Measurements from ENCODE around the gene EVC. TPM values are rescaled to one million over a fixed set of nuclear protein-coding genes. Genes with fewer than 3 reads are reported as not detected.
A peak's percentile ranks its signal among the peaks of the same experiment; 100 is the strongest.

Gene EVC
- total and polyA plus RNA-seq, 2 of the 4 experiments (the other 2 are of a cell fraction), result 16.8 to 18.9 TPM

GRCh38 chr4:5704276-5704675, 6.7 kb upstream of the EVC start:
- H2BK5ac ChIP-seq (ENCODE audit: low read depth, low read length, poor library complexity, severe bottlenecking), result no peak overlapping the region
- H3K79me1 ChIP-seq (ENCODE audit: low read depth in 1 of 2, low read length in 2 of 2), result peaks cover 24 to 60% of the 10 kb centered on the region in 2 experiments
- ChIA-PET CTCF (no interaction called here), POLR2A (ENCODE audit: unreplicated experiment) (no interaction called here)
- H3K4me2 ChIP-seq (ENCODE audit: low read depth, low read length), result no peak overlapping the region
- no peaks in the 10 kb centered on the region for H3K9me3 ChIP-seq (ENCODE audit: control insufficient read depth, insufficient read depth, low read length)
- no peak overlapping the region for H3K18ac ChIP-seq (ENCODE audit: low read depth, low read length)
- dilution Hi-C loops (cut with HindIII; ENCODE audit: low sequenced_read_pairs, unreplicated experiment), result no loop called here
- H4K91ac ChIP-seq (ENCODE audit: insufficient read depth, low read depth, low read length), result no peak overlapping the region
- ATAC-seq (ENCODE audit: low read depth) (no peak), DNase-seq (no peak)
- H3K36me3 ChIP-seq (ENCODE audit: control insufficient read depth, insufficient read depth, low read length), result peaks cover 15% of the 10 kb centered on the region
- no peak overlapping the region for H3K9ac ChIP-seq (ENCODE audit: low read depth, low read length)
- H3K4ac ChIP-seq (ENCODE audit: low read depth, low read length), result no peak overlapping the region
- no TSS peak for BruUV-seq (replicated peaks)
- in situ Hi-C loops (cut with MboI; ENCODE audit: low sequenced_read_pairs), result no loop called here
- intact Hi-C loops (cut with micrococcal nuclease), result no loop called here
- H4K20me1 ChIP-seq (ENCODE audit: insufficient read depth, low read length), result peaks cover 4% of the 10 kb centered on the region; the same call in 1 of the 2 replicates
- H3K14ac ChIP-seq (replicated peaks; ENCODE audit: low read depth, low read length), result no peak overlapping the region
- no peak overlapping the region for H2AK5ac ChIP-seq (ENCODE audit: low read depth, low read length)
- no peaks in the 10 kb centered on the region for H3K27me3 ChIP-seq (ENCODE audit: control insufficient read depth, insufficient read depth, low read length)
- TF ChIP-seq POLR2A (IDR thresholded peaks at IDR 0.05; ENCODE audit: low read depth, low read length) (no peak), MAFK (IDR thresholded peaks at IDR 0.05; ENCODE audit: low read depth, low read length) (no peak), CEBPB (IDR thresholded peaks at IDR 0.05; ENCODE audit: low read depth, low read length) (no peak), FOS (IDR thresholded peaks at IDR 0.05; ENCODE audit: low read depth, low read length) (no peak), ELK1 (IDR thresholded peaks at IDR 0.05; ENCODE audit: borderline replicate concordance, low read depth, low read length) (no peak), NFE2L2 (IDR thresholded peaks at IDR 0.05; ENCODE audit: low read depth, low read length) (no peak), MAZ (IDR thresholded peaks at IDR 0.05; ENCODE audit: borderline replicate concordance, low read depth, low read length) (no peak), BHLHE40 (IDR thresholded peaks at IDR 0.05; ENCODE audit: low read depth, low read length) (no peak), RCOR1 (IDR thresholded peaks at IDR 0.05; ENCODE audit: insufficient replicate concordance, low read length) (no peak), RFX5 (IDR thresholded peaks at IDR 0.05; ENCODE audit: low read depth, low read length) (no peak), CTCF (conservative IDR thresholded peaks at IDR 0.05; ENCODE audit: low read depth, low read length) (no peak), MXI1 (IDR thresholded peaks at IDR 0.05; ENCODE audit: borderline replicate concordance, low read depth, low read length) (no peak), RAD21 (IDR thresholded peaks at IDR 0.05; ENCODE audit: low read length) (no peak), SMC3 (IDR thresholded peaks at IDR 0.05; ENCODE audit: low read depth, low read length) (no peak), CHD1 (IDR thresholded peaks at IDR 0.05; ENCODE audit: low read depth, low read length) (no peak)
- TF ChIP-seq, protein P1, sequence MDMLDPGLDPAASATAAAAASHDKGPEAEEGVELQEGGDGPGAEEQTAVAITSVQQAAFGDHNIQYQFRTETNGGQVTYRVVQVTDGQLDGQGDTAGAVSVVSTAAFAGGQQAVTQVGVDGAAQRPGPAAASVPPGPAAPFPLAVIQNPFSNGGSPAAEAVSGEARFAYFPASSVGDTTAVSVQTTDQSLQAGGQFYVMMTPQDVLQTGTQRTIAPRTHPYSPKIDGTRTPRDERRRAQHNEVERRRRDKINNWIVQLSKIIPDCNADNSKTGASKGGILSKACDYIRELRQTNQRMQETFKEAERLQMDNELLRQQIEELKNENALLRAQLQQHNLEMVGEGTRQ (IDR thresholded peaks at IDR 0.05; ENCODE audit: low read depth, low read length), result no peak
- H3K56ac ChIP-seq (ENCODE audit: extremely low read depth, insufficient read depth, low read length), result no peak overlapping the region
- H2AK9ac ChIP-seq (replicated peaks; ENCODE audit: low read depth, low read length, poor library complexity), result peak overlapping the region; percentile 55
- 100% methylated on average over 3 of the region's 6 CpGs; no CpG with 5 or more reads in 1 of the 2 experiments for WGBS, 2 experiments (ENCODE audit: extremely low coverage in 2 of 2, insufficient read length in 1 of 2)
- no peak overlapping the region for H4K5ac ChIP-seq (ENCODE audit: low read depth, low read length)
- H2AFZ ChIP-seq (replicated peaks; ENCODE audit: low read length, poor library complexity), result no peak overlapping the region
- peaks cover 25% of the 10 kb centered on the region for H3K9me1 ChIP-seq (ENCODE audit: insufficient read depth, low read length)
- H2BK120ac ChIP-seq (ENCODE audit: low read depth, low read length), result no peak overlapping the region
- no peak overlapping the region for H3K4me3 ChIP-seq (ENCODE audit: insufficient read depth, low read depth, low read length)
- H2BK15ac ChIP-seq (ENCODE audit: low read depth, low read length), result no peak overlapping the region
- H4K8ac ChIP-seq (ENCODE audit: low read depth in 2 of 2, low read length in 2 of 2), result no peak overlapping the region
- no peak overlapping the region for H3K23ac ChIP-seq (ENCODE audit: low read depth, low read length)
- peaks cover 18% of the 10 kb centered on the region for H3K4me1 ChIP-seq (ENCODE audit: control insufficient read depth, insufficient read depth, low read length)
- no peak overlapping the region for H3K27ac ChIP-seq (ENCODE audit: insufficient read depth, low read length)
- no peak overlapping the region for H2BK20ac ChIP-seq (ENCODE audit: low read depth, low read length)

All from IMR-90 (cell line).